Calu3 (cell line): ENCODE measurements around the gene MARK4. TPM values are rescaled to one million over a fixed set of nuclear protein-coding genes. Genes with fewer than 3 reads are reported as not detected.

Source experiments
- BruUV-seq: library from RNA; stranded (reverse); fragments of 400-500 nt; replicated peaks from 2 replicates; lab custom pipeline; 2021; lab: Mats Ljungman, UMichigan
- CTCF ChIA-PET: fragments of 300-600 bp; sonication (Branson Sonifier 250); formaldehyde crosslinking; loops from one replicate; lab custom pipeline; 2022; ENCODE audit warnings: antibody characterized with exemption; lab: Charles Lee
- DNase-seq: peaks from one replicate; pipeline ENCODE4 v3.0.0; 2022
- H3K27ac Mint-ChIP-seq: one replicate; pipeline ENCODE4 v1.8.0; 2022; ENCODE audit warnings: mixed read lengths; ENCODE audit not compliant: unreplicated experiment
- H3K27me3 Mint-ChIP-seq: one replicate; pipeline ENCODE4 v1.8.0; 2022; ENCODE audit warnings: mixed read lengths; ENCODE audit not compliant: unreplicated experiment
- H3K36me3 Mint-ChIP-seq: one replicate; pipeline ENCODE4 v1.8.0; 2022; ENCODE audit warnings: mild to moderate bottlenecking, moderate library complexity, mixed read lengths; ENCODE audit not compliant: insufficient read depth, unreplicated experiment
- H3K4me1 Mint-ChIP-seq: one replicate; pipeline ENCODE4 v1.8.0; 2022; ENCODE audit warnings: mild to moderate bottlenecking, low read depth, mixed read lengths; ENCODE audit not compliant: unreplicated experiment
- H3K4me3 Mint-ChIP-seq: one replicate; pipeline ENCODE4 v1.8.0; 2022; ENCODE audit warnings: mild to moderate bottlenecking, low read depth, moderate library complexity, mixed read lengths; ENCODE audit not compliant: unreplicated experiment
- H3K9me3 Mint-ChIP-seq: one replicate; pipeline ENCODE4 v1.8.0; 2022; ENCODE audit warnings: low read depth, mixed read lengths; ENCODE audit not compliant: unreplicated experiment
- CTCF ChIP-seq: fragments of 200-600 bp; IDR thresholded peaks from one replicate; pipeline ENCODE4 v1.8.0; 2022; ENCODE audit warnings: antibody characterized with exemption; ENCODE audit not compliant: unreplicated experiment
- intact Hi-C: fragments of 100-400 bp; cut with micrococcal nuclease; formaldehyde crosslinking; loops from one replicate; pipeline ENCODE4 v1.10.0; 2022; ENCODE audit not compliant: unreplicated experiment
- total RNA-seq: library from RNA; stranded (reverse); gene quantifications from 2 replicates; pipeline ENCODE4 v1.2.3, GENCODE V29; 2022

Gene MARK4
- total RNA-seq, 1 experiment from 2014 or later, result 45.9 TPM

- H3K4me1 Mint-ChIP-seq, result peaks cover 1% of the 10 kb centered on the region
- no peak for TF ChIP-seq CTCF
- H3K36me3 Mint-ChIP-seq, result peaks cover 11% of the 10 kb centered on the region
- H3K27me3 Mint-ChIP-seq, result no peaks in the 10 kb centered on the region
- no TSS peak for BruUV-seq
- no peak for DNase-seq
- intact Hi-C loops, result no loop called here
- no peak overlapping the region for H3K4me3 Mint-ChIP-seq
- H3K27ac Mint-ChIP-seq, result no peak overlapping the region
- CTCF ChIA-PET, result no interaction called here
- no peaks in the 10 kb centered on the region for H3K9me3 Mint-ChIP-seq
These were observed 7.8 kb downstream of the MARK4 start for GRCh38 chr19:45258862-45259261.

GRCh38 chr19:45262570-45262969 lies 11.5 kb downstream of the MARK4 start:
- Mint-ChIP-seq H3K4me3 (no peak overlapping the region), H3K4me1 (no peaks in the 10 kb centered on the region), H3K27me3 (no peaks in the 10 kb centered on the region), H3K36me3 (peaks cover 11% of the 10 kb centered on the region), H3K27ac (no peak overlapping the region), H3K9me3 (no peaks in the 10 kb centered on the region)
- intact Hi-C loops, result no loop called here
- BruUV-seq, result no TSS peak
- DNase-seq, result no peak
- TF ChIP-seq CTCF, result no peak
- CTCF ChIA-PET, result no interaction called here

- peaks cover 11% of the 10 kb centered on the region for H3K36me3 Mint-ChIP-seq
- BruUV-seq, result no TSS peak
- no peak for TF ChIP-seq CTCF
- no peaks in the 10 kb centered on the region for H3K27me3 Mint-ChIP-seq
- intact Hi-C loops, result no loop called here
- H3K9me3 Mint-ChIP-seq, result no peaks in the 10 kb centered on the region
- no peak overlapping the region for H3K27ac Mint-ChIP-seq
- H3K4me1 Mint-ChIP-seq, result no peaks in the 10 kb centered on the region
- H3K4me3 Mint-ChIP-seq, result no peak overlapping the region
- CTCF ChIA-PET, result no interaction called here
- no peak for DNase-seq
These were observed 11.9 kb downstream of the MARK4 start for GRCh38 chr19:45263013-45263412.

DNA sequence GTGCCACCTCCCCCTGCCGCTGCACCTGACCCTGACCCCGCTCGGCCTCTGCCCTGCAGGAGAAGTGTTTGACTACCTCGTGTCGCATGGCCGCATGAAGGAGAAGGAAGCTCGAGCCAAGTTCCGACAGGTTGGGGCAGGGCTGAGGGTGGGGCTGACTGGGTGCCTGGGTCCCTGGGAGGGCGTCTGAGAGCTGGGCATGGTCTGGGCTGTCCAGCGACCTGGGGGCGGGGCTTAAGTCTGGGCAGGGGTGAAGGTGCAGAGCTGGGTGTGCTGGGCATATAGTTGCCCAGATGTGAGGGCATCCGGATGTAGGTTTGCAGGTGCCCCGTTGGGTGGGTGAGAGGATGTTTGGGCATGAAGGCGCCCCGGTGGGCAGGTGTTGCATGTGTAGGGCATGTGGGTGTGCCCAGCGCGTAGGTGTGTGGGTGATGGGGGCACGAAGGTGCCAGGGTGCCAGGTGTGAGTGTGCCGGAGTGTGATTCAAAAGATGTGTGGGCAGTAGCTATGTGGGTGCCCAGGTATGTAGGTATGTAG lies 13.8 kb downstream of the MARK4 start:
- peaks cover 9% of the 10 kb centered on the region for H3K36me3 Mint-ChIP-seq
- intact Hi-C loops, result no loop called here
- H3K27ac Mint-ChIP-seq, result no peak overlapping the region
- CTCF ChIA-PET, result no interaction called here
- no peaks in the 10 kb centered on the region for H3K27me3 Mint-ChIP-seq
- no peak overlapping the region for H3K4me3 Mint-ChIP-seq
- H3K4me1 Mint-ChIP-seq, result no peaks in the 10 kb centered on the region
- TF ChIP-seq CTCF, result no peak
- BruUV-seq, result no TSS peak
- no peak for DNase-seq
- H3K9me3 Mint-ChIP-seq, result no peaks in the 10 kb centered on the region
